NT2/D1 (cell line): Measurements from ENCODE around the gene AKAP6.

Source experiments
- DNase-seq: peaks from one replicate; pipeline ENCODE4 v3.0.0-alpha.2; 2011; ENCODE audit warnings: low read depth, low spot score
- H3K27me3 ChIP-seq: 2 replicates; pipeline ENCODE4 v1.6.0; 2011; ENCODE audit warnings: mild to moderate bottlenecking; ENCODE audit not compliant: insufficient read length, insufficient read depth
- H3K36me3 ChIP-seq: 2 replicates; pipeline ENCODE4 v1.6.1; 2011; ENCODE audit warnings: mild to moderate bottlenecking, low read length, mixed read lengths; ENCODE audit not compliant: insufficient read depth, insufficient read length
- H3K4me1 ChIP-seq: 2 replicates; pipeline ENCODE4 v1.5.1; 2011; ENCODE audit not compliant: insufficient read depth, insufficient read length
- H3K4me3 ChIP-seq: 2 replicates; pipeline ENCODE4 v1.5.1; 2011; ENCODE audit warnings: low read depth; ENCODE audit not compliant: insufficient read length
- H3K9ac ChIP-seq: 2 replicates; pipeline ENCODE4 v1.6.0; 2011; ENCODE audit warnings: low read depth; ENCODE audit not compliant: insufficient read length
- H3K9me3 ChIP-seq: 2 replicates; pipeline ENCODE4 v1.5.1; 2011; ENCODE audit warnings: mild to moderate bottlenecking, low read length; ENCODE audit not compliant: insufficient read depth
- SUZ12 ChIP-seq: IDR thresholded peaks from 2 replicates; pipeline ENCODE4 v1.6.1; 2011; ENCODE audit not compliant: insufficient read length, insufficient read depth; ENCODE audit errors: extremely low read depth
- YY1 ChIP-seq: IDR thresholded peaks from 2 replicates; pipeline ENCODE4 v1.6.1; 2011; ENCODE audit not compliant: insufficient read length, insufficient read depth
- ZNF274 ChIP-seq: IDR thresholded peaks from 2 replicates; pipeline ENCODE4 v1.6.1; 2011; ENCODE audit warnings: mild to moderate bottlenecking, low read depth, low read length

Gene AKAP6

DNA sequence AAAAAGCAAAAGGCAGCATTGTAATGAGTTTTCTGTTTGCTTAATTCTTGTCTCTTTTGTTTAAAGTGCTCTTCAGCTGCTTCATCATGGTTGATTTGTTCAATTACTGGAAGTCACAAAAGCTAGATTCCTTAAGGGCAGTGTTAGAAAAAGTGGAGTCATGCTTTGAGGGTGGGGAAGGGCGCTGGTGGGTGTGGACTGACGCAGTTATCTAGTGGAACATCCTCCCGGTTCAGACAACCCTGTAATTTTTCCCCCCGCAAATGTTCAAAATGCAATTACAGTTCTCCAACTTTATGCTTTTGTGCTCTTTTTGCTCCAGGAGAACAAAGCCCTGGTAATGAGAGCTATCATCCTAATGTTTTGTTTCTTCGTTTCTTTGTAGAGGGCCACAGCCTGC lies 2.1 kb downstream of the AKAP6 start:
- Histone ChIP-seq H3K4me1 (peaks cover 2% of the 10 kb centered on the region), H3K36me3 (no peaks in the 10 kb centered on the region), H3K4me3 (no peak overlapping the region), H3K9me3 (no peaks in the 10 kb centered on the region), H3K9ac (no peak overlapping the region), H3K27me3 (no peaks in the 10 kb centered on the region)
- no peak for DNase-seq
- no peak for TF ChIP-seq YY1
- no peak for TF ChIP-seq ZNF274
- TF ChIP-seq SUZ12: no peak

DNA sequence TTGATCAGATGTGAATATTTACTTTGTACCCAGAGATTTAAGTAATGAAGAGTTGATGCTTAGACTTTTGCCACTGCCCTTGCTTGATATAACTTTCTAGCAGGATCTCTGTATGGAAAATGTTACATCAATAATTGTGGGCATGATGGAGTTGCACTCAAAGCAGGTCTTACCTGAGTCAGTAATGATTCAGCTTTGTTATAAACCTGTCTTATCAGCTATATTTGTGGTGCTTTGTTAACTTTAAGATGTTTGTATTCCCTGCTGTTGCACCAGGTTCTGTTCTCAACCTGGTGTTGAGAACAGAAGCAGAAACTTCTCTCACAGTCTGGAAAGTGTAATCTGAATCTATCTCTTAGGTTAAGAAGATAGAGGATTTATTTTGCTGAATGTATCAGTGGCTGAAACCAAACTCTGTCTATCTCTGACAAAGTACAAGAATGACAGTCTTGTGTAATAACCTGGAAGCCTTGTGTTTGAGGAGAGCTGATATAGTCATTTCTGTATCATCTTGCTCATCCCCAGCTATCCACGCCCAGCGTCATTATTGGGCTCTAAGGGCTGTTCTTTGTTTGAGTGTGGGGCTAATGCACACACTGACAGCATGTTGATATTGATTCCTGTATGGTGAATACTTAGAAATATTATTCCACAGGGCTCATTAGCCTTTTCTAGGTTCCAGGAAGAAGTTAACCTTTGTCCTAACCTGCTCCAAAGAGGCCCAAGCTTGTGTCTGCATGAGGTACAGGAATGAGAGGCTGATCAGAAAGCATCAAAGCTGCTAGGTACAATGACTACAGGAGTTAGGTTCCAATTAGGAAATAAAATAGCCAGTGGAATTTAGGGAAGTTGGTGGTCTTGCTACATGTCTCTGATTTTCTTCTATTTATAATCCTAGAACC lies 3.6 kb downstream of the AKAP6 start:
- H3K36me3 ChIP-seq: no peaks in the 10 kb centered on the region

DNA sequence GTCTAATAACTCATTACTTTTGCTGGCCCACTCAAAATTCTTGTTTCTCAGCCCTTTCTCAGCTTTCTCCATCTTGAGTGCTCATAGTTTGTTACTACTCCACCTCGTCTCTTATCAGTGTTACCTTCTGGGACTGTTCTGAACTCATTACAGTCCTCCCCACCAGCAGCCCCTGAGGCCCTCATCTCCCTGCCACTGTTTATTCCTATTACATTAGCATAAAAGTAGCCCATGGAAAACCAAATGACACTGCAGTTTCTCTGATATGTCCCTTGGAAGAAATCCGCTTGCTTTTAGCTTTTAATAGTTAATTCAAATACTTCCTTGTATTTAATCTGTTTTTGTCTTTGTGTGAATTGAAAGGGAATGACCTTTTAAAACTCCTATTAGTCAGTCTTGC lies 7.6 kb downstream of the AKAP6 start:
- Histone ChIP-seq H3K27me3 (no peaks in the 10 kb centered on the region), H3K9me3 (no peaks in the 10 kb centered on the region), H3K4me1 (no peaks in the 10 kb centered on the region), H3K4me3 (no peak overlapping the region), H3K9ac (no peak overlapping the region), H3K36me3 (no peaks in the 10 kb centered on the region)
- TF ChIP-seq ZNF274: no peak
- TF ChIP-seq SUZ12: no peak
- TF ChIP-seq YY1: no peak
- no peak for DNase-seq

More for the DNA sequence above, 3.6 kb downstream of the AKAP6 start:
- no peak overlapping the region for H3K4me3 ChIP-seq
- H3K27me3 ChIP-seq: no peaks in the 10 kb centered on the region
- H3K9me3 ChIP-seq: no peaks in the 10 kb centered on the region
- H3K4me1 ChIP-seq: peaks cover 2% of the 10 kb centered on the region
- TF ChIP-seq SUZ12: no peak
- no peak for DNase-seq
- no peak overlapping the region for H3K9ac ChIP-seq

GRCh38 chr14:32337759-32338158 lies 8.7 kb downstream of the AKAP6 start:
- Histone ChIP-seq H3K9ac (no peak overlapping the region), H3K4me1 (no peaks in the 10 kb centered on the region)

DNA sequence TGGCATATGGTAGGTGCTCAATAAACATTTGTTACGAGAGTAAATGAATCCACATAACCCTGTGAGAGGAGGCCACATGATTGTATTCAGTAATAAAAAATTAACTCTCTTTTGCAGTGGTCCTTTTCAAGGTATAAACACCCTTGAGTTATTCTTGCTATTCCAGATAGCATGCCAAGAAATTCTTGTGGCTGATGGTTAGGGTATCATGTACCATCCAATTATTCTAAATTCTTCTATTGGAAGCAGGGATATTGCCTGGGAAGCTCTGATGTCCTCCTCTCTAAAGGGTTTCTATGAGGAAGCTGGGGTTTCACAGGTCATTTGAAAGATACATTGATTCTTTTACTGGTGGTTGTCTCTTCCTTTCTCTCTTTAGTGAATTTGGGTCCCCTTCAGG lies 10.1 kb downstream of the AKAP6 start:
- H3K4me1 ChIP-seq: no peaks in the 10 kb centered on the region
- TF ChIP-seq SUZ12 (no peak), YY1 (no peak), ZNF274 (no peak)
- H3K36me3 ChIP-seq: no peaks in the 10 kb centered on the region
- no peak for DNase-seq
- no peaks in the 10 kb centered on the region for H3K9me3 ChIP-seq
- no peak overlapping the region for H3K4me3 ChIP-seq
- no peaks in the 10 kb centered on the region for H3K27me3 ChIP-seq
- no peak overlapping the region for H3K9ac ChIP-seq

More at GRCh38 chr14:32337759-32338158, 8.7 kb downstream of the AKAP6 start:
- H3K36me3 ChIP-seq: no peaks in the 10 kb centered on the region
- H3K9me3 ChIP-seq: no peaks in the 10 kb centered on the region
- no peaks in the 10 kb centered on the region for H3K27me3 ChIP-seq
- H3K4me3 ChIP-seq: no peak overlapping the region
- DNase-seq: no peak
- TF ChIP-seq SUZ12 (no peak), ZNF274 (no peak), YY1 (no peak)

DNA sequence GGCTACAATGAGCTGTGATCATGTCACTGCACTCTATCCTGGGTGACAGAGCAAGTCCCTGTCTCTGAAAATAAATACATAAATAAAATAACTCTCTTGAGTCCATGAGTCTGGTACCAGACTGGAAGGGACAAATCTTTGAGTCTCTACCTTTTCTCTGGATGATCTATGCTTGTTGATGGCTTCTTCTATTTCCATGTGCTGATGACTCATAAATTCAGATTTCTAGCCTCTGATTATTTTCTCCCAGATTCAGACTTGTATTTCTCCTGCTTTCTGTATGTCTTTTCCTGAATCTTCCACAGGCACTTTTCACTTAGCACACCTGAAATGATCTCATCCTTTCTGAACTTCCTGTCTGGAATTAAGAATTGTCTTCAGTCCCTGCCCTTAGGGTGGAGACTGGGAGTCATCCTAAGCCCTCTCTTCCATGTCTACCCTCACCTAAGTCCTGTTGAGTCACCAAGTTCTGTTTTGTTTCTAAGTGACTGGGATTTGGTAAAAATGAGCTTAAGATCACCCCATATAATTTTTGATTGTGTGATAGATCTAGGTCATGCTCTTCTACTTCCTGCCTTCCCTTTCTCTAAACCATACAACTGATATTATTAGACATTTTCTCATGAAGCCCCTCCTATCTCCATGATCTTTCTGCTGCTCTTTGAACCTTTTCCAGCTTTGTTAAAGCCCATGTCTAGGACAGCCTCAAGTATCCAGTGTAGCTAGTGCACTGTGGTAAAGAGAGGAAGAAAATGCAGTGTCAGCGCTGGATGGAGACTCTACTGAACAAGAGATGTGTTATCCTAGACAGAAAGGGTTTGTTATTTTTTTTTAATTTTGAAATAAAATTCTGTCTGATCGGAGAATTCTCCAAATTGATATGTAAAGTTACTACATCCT lies 13.1 kb downstream of the AKAP6 start:
- no peak for DNase-seq
- H3K27me3 ChIP-seq: no peaks in the 10 kb centered on the region
- H3K9me3 ChIP-seq: no peaks in the 10 kb centered on the region
- H3K36me3 ChIP-seq: no peaks in the 10 kb centered on the region
- TF ChIP-seq SUZ12 (no peak), YY1 (no peak)
- H3K4me1 ChIP-seq: no peaks in the 10 kb centered on the region
- H3K4me3 ChIP-seq: no peak overlapping the region
- no peak overlapping the region for H3K9ac ChIP-seq

DNA sequence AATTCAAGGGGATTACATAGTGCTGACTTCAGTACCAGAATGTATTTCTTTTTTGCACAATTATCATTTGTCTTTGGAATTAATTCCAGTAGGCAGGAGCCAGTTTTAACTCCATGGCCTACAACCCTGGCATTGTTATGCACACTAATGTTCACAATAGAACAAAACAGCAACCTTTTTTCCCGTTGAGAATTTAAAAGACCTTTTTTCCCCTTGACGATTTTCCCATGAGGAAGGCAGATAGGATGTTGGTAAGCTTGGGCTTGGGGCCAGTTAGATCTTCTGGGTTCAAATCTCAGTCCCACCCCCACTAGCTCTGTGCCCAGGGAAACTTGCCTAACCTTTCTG lies 13.7 kb downstream of the AKAP6 start:
- H3K9ac ChIP-seq: no peak overlapping the region

More for the DNA sequence above, 13.7 kb downstream of the AKAP6 start:
- no peak for DNase-seq
- H3K9me3 ChIP-seq: no peaks in the 10 kb centered on the region
- no peaks in the 10 kb centered on the region for H3K4me1 ChIP-seq
- H3K36me3 ChIP-seq: no peaks in the 10 kb centered on the region
- no peak overlapping the region for H3K4me3 ChIP-seq
- TF ChIP-seq ZNF274 (no peak), YY1 (no peak), SUZ12 (no peak)
- no peaks in the 10 kb centered on the region for H3K27me3 ChIP-seq
